Measurements from ENCODE around the gene SETD3.

SETD3 gene

GRCh38 chr14:99479906-99480869 is at the start of gene SETD3:
TSS of gene SETD3 (minus strand) at chr14:99480859. CDS start at chr14:99465805, 15,054 bp downstream.
- DNase-seq (ENCODE audit: low read depth in 2 of 2), result peak in 1 of 2 donors; percentile 12

DNA sequence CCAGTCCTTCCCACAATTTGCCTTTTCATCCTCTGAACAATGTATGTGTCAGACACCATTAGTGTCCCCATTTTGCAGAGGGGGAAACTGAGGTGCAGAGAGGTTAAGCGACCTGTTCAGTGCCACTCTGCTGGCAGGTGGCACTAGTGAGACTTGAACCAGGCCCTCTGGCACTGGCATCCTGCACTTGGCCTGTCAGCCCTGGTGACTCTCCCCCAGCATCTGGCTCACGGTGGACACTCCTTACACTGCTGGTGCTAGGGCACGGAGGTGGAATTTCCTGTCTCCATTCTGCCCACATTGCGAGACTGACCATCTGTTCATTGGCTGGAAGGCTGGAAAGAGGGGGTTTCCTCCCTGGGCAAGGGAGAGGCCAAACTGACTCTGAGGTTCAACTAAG is 49.2 kb upstream of the SETD3 start:
- no peak for DNase-seq (ENCODE audit: low read depth in 2 of 2)

- no peak for DNase-seq (ENCODE audit: low read depth in 2 of 2)
These were observed 46.9 kb upstream of the SETD3 start for GRCh38 chr14:99527427-99528076.

GRCh38 chr14:99527026-99527425 is 46.4 kb upstream of the SETD3 start:
- DNase-seq (ENCODE audit: low read depth in 2 of 2), result no peak

- no peak for DNase-seq (ENCODE audit: low read depth in 2 of 2)
These were observed 45.0 kb upstream of the SETD3 start for GRCh38 chr14:99525699-99526080.

DNA sequence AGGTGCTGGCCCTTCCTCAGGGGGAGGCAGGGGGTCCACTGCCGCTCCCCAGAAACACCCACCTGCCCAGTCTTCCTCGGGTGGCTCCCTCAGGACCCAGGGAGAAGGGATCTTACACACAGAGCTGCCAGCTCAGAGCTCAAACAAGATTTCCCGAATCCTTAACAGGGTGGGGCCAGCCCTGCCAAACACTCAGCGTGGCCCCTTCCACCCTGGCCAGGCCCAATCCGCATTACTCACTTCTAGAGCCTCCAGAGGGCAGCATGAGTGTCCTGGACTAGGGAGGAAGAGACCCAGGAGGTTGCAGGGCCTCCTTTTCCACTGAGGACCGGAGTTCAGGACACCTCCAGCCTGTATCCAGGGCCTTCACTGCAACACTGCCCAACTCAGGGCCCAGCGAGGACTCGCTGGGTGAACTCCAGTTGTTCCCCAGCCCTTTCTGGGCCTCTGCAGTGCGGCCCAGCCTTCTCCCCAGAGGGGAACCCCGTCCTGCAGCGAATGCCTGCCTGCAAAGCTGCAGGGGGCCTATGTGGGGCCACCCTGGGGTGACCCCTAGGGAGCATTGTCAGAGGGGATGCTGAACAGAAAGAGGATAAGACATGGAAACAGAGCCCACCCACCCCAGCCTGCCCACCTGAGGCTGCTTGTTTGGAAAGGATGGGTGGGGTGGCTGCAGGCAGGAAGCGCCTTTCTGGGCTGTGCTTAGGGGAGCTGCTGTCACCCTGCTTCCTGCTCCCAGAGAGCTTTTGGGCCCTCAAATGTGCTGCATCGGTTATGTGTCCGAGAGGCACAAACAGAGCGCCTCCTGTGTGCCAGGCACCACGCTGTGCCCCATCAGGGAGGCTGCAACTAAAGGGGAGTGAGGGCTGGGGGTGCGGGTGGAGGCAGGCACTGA is 44.4 kb upstream of the SETD3 start:
- no peak for DNase-seq (ENCODE audit: low read depth in 2 of 2)

GRCh38 chr14:99524091-99524661 is 43.5 kb upstream of the SETD3 start:
- no peak for DNase-seq (ENCODE audit: low read depth in 2 of 2)

DNA sequence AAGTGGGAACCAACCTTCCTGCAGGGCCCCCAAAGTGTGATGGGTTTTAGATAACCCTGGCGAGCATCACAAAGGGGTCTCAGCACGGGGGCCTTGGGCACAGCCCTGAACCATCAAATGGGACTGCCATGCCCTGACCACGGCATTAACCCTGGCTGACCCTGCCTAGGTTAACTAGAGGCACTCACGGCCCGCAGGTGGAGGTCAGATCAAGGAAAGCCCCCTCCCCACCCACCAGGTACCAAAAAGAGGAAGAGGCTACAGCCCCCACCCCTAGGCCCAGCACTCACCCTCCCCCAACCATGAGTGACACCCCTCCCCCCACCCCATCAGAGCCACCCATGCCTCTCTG is 43.0 kb upstream of the SETD3 start:
- DNase-seq (ENCODE audit: low read depth in 2 of 2), result no peak

DNA sequence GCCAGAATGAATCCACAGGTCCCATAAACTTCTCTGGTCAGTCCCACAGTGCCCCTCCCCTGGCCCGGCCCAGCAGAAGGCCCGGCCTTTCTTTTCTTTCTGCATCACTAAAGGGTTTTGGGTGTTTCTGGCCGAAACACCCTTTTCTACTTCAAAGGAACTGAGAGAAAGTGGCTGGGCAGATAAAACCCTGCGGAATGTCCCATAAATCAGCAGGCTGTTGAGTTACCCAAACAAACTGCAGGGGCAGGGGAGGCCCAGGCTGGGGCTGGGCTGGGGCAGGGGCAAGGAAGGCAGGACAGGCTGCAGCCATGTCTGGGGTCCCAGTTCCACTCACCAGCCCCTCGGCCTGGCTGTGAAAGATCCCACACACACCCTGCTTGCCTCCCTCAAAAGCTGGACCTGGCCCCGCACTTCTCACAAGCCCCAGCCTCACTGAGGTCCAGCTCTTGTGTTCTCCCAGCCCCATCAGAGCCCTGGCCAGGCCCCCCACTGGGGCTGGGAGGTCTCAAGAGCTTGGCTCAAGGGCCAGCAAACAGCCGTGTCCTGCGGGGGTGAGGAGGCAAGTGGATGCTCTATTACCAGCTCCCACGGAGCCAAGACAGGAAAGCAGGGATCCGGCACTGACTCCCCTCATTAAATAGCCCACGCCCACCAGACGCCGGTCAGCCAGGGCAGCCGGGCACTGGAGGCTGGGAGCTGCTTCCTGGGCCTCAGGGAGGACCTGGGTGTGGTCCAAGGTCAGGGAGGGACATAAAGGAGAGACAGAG is 42.5 kb upstream of the SETD3 start:
- no peak for DNase-seq (ENCODE audit: low read depth in 2 of 2)

- DNase-seq (ENCODE audit: low read depth in 2 of 2), result no peak
These were observed 41.8 kb upstream of the SETD3 start for GRCh38 chr14:99522457-99522891.

DNA sequence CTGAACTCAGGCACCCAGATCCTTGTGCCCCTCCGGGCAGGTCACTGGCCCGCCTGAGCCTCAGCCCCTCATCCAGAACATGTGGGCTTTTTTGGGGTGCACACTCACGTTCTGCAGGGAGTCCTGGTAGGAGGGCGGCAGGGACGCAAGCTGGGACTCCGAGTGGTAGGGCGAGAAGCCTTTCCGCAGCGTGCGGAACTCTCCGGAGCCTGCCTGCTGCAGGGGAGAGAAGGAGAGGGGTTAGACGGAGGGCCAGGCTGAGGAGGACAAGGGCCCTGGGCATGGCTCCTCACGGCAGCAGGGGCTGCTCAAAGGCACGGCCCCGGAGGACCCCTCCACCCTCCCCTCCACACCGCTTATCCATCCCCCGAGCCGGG is 41.4 kb upstream of the SETD3 start:
- no peak for DNase-seq (ENCODE audit: low read depth in 2 of 2)

- DNase-seq (ENCODE audit: low read depth in 2 of 2), result no peak
These were observed 40.7 kb upstream of the SETD3 start for GRCh38 chr14:99521176-99522024.

GRCh38 chr14:99520571-99521081 is 40.0 kb upstream of the SETD3 start:
- DNase-seq (ENCODE audit: low read depth in 2 of 2), result no peak

DNA sequence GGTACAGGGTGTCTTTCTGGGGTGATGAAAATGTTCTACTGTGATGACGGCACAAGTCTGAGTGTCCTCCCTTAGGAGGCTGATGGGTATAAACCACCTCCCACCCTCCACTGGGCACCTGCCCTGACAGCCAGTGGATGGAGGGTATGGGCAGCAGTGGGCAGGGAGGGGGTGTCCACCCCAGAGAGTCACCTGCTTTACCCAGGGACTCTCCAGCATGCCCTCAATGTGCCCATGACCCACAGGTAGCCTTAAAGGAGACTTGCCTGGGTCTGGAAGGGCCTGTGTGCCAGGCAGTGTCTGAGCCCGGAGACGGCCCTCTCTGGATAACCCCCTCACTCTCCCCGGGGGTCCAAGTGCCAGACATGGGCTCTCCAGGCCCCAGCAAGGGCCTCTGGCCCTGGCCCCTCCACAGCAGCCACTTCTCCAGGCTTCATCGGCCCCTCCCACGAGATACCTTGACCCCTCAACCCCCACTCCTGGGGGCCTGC is 39.3 kb upstream of the SETD3 start:
- DNase-seq (ENCODE audit: low read depth in 2 of 2), result no peak

DNA sequence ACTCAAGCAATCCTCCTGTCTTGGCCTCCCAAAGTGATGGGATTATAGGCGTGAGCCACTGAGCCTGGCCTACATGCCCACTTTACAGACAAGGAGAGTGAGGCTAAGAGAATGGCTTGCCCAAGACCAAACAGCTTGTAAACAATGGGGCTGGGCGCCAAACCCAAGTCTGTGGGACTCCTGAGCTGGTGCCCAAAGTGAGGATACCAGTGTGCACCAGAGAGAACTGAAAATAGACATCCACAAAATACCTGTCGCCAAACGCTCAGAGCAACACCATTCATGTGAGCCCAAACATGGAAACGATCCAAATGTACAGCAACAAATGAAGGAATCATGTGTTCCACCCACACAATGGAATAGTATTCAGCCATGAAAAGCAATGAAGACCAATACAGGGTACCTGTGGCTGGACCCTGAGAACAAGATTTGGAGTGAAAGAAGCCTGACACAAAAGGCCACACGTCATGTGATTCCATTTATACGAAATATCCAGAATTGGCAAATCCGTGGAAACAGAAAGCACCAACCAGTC is 38.8 kb upstream of the SETD3 start:
- no peak for DNase-seq (ENCODE audit: low read depth in 2 of 2)

DNA sequence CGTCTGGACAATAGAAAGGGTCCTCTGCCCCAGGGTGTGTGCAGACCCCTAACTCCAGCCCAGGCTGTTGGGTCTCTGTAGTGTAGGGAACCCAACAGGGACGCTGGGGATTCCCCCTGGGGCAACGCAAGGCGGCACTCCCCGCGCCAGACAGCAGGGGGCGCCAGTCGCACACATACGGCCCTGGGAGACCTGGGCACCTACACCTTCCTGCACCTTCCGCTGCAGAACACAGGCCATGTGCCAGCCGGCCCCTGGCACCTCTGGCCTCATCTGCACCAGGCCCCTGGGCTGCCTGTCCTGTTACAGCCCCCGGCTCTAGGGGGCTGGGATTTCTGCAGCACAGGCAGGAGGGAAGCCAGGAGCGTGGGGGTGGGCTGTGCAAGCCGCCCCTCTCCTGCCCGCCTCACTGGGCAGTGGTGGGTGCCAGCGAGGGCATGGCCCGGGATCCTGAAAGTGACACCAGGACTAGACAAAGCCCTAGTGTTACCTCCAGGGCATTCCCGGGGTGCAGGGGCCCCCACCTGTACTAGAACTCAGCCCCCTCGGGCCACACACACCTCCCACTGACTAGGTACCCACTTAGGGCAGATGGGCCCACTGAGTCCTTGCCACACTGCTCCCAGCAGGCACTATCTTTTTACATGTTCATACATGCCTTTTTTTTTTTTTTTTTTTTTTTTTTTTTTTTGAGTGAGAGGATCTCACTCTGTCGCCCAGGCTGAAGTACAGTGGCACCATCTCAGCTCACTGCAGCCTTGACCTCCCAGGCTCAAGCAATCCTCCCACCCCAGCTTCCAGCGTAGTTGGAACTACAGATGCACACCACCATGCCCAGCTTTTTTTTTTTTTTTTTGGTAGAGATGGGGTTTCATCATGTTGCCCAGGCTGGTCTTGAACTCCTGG is 38.0 kb upstream of the SETD3 start:
- peak; percentile 52 to 53 for DNase-seq (ENCODE audit: low read depth in 2 of 2)

DNA sequence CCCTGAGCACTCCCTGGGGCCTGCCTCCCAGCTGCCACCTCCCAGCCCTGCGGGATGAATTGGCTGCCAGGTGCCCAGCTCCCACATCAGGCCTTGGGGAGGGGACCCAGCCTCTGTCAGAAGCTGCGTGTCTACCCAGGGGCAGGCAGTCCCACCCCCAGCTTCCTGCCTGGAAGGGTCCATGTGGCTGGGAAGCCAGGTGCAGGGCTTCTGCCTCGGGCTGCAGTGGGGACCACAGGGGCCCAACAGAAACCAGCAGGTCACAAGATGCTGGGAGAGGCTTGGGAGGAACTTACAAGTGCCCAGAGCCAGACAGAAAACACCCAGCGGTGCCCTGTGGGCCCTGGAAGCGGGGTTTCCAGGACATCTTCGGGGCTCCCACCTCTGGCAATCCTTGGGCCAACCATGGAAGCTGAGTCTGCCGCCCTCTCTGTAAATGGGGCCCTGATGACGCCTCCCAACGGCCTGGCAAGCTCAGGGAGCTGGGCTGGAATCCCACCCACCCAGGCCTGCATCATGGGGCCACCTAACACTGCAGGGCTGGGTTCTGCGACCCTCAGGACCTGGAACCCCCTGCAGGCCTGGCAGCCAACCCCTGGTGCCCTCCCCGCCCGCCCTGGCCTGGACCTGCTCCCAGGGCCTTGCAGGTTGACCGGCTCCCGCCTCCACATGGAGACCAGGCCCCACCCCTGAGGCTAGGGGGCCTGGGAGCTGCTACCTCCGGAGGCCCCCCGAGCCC is 37.2 kb upstream of the SETD3 start:
- no peak for DNase-seq (ENCODE audit: low read depth in 2 of 2)

Measured in stimulated activated CD8-positive, alpha-beta memory T cell treated with anti-CD3 and anti-CD28 coated beads, Interleukin-15, amount 100 ng/mL, for 4 hours (primary cell).